IMR-90 (cell line): ENCODE measurements around the gene MAST1. TPM values are rescaled to one million over a fixed set of nuclear protein-coding genes. Genes with fewer than 3 reads are reported as not detected.
A peak's percentile ranks its signal among the peaks of the same experiment; 100 is the strongest.

Source experiments
- MAZ ChIP-seq: IDR thresholded peaks from 2 replicates; pipeline ENCODE4 v1.6.1; 2012; ENCODE audit warnings: low read depth, mild to moderate bottlenecking, low read length, improper control_type of control experiment, moderate library complexity, borderline replicate concordance
- MXI1 ChIP-seq: IDR thresholded peaks from 2 replicates; pipeline ENCODE4 v1.6.1; 2012; ENCODE audit warnings: low read depth, mild to moderate bottlenecking, low read length, moderate library complexity, borderline replicate concordance
- SMC3 ChIP-seq: fragments of 150-350 bp; IDR thresholded peaks from 2 replicates; pipeline ENCODE4 v1.6.1; 2016; ENCODE audit warnings: low read depth, mild to moderate bottlenecking, antibody characterized with exemption, low read length, moderate library complexity
- polyA plus RNA-seq, 3 experiments: library from polyadenylated mRNA; depleted of rRNA; stranded (reverse); fragments of >200 nt; gene quantifications; 2 replicates each; pipeline ENCODE4 v1.2.3, GENCODE V29; 2012; ENCODE audit warnings: low replicate concordance in 1 of 3
- total RNA-seq: library from RNA; depleted of rRNA; stranded (reverse); fragments of >200 nt; gene quantifications from 2 replicates; pipeline ENCODE4 v1.2.3, GENCODE V29; 2012

Gene MAST1
- total and polyA plus RNA-seq, 2 of the 4 experiments (the other 2 are of a cell fraction) = 0.56 to 1.1 TPM

DNA sequence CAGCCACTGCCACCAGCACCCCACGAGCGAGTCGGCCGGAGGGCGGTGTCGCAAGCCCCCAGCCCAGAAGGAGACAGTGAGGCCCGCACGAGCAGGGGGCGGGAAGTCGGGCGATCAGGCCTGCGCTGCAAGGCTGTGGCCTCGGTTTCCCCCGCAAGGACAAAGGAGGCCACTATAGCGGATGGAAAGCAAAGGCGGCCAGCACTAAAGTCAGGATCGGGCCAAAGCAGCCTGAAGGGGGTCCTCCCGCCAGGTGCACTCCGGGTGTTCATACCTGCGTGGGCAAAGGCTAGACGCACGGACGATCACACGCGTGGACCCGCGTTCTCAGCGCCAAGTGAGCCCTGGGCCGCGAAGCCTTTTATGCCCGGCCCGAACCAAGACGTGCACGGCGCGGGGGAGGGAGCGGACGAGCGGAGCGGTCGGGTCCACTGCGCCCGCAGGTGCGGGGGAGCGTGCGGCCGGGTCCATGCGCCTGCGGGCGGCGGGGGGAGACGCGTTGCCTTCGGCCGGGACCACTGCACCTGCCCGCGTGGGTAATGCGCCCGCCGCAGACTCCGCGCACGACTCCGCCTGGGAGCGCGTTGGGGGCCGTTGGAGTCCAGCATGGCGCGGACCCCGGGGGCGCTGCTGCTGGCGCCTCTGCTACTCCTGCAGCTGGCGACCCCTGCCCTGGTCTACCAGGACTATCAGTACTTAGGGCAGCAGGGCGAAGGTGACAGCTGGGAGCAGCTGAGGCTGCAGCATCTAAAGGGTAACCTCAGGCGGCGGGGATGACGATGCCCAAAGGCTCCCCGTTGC is 36.6 kb upstream of the MAST1 start, which contains the start of the genes PRDX2 and THSD8 (continued):
- TF ChIP-seq MAZ = peak; percentile 69; the same call in 1 of the 2 replicates
- no peak for TF ChIP-seq MXI1
- no peak for TF ChIP-seq SMC3
